MM.1S (cell line): Measurements from ENCODE around the gene WDR48.

Experiments
- DNase-seq: peaks from one replicate; pipeline ENCODE4 v3.0.0-alpha.2; 2015
- H2AFZ ChIP-seq: fragments of 300-600 bp; sonication (generic); 2 replicates; pipeline ENCODE4 v1.6.0; 2016; ENCODE audit warnings: antibody characterized with exemption, low read length
- H3F3A ChIP-seq: fragments of 300-600 bp; sonication (generic); 2 replicates; pipeline ENCODE4 v1.6.1; 2016; ENCODE audit warnings: mild to moderate bottlenecking, antibody characterized with exemption, low read length, moderate library complexity, mixed read lengths; ENCODE audit not compliant: insufficient read depth
- H3K27ac ChIP-seq: fragments of 300-600 bp; sonication (generic); 2 replicates; pipeline ENCODE4 v1.5.1; 2016; ENCODE audit warnings: mild to moderate bottlenecking, low read length
- H3K27me3 ChIP-seq: fragments of 300-600 bp; sonication (generic); replicated peaks from 2 replicates; pipeline ENCODE4 v1.6.0; 2016; ENCODE audit warnings: low read length; ENCODE audit not compliant: insufficient read depth
- H3K36me3 ChIP-seq: fragments of 300-600 bp; sonication (generic); replicated peaks from 2 replicates; pipeline ENCODE4 v1.6.1; 2016; ENCODE audit warnings: mild to moderate bottlenecking, low read length, mixed read lengths; ENCODE audit not compliant: insufficient read depth
- H3K4me1 ChIP-seq: fragments of 300-600 bp; sonication (generic); 2 replicates; pipeline ENCODE4 v1.6.1; 2016; ENCODE audit warnings: low read length, mixed read lengths
- H3K4me2 ChIP-seq: fragments of 300-600 bp; sonication (generic); 2 replicates; pipeline ENCODE4 v1.6.0; 2016; ENCODE audit warnings: low read depth, low read length
- H3K4me3 ChIP-seq: fragments of 300-600 bp; sonication (generic); 2 replicates; pipeline ENCODE4 v1.5.1; 2016; ENCODE audit warnings: low read length, mixed read lengths
- H3K79me2 ChIP-seq: fragments of 300-600 bp; sonication (generic); 2 replicates; pipeline ENCODE4 v1.6.1; 2016; ENCODE audit warnings: mixed run types, low read length, mixed read lengths
- H3K9ac ChIP-seq: fragments of 300-600 bp; sonication (generic); 2 replicates; pipeline ENCODE4 v1.6.1; 2016; ENCODE audit warnings: low read length, mixed read lengths
- H3K9me2 ChIP-seq: fragments of 300-600 bp; sonication (generic); replicated peaks from 2 replicates; pipeline ENCODE4 v1.6.1; 2016; ENCODE audit warnings: mild to moderate bottlenecking, low read length, mixed read lengths; ENCODE audit not compliant: insufficient read depth
- H3K9me3 ChIP-seq: fragments of 300-600 bp; sonication (generic); replicated peaks from 2 replicates; pipeline ENCODE4 v1.6.1; 2016; ENCODE audit warnings: mild to moderate bottlenecking, low read length, mixed read lengths; ENCODE audit not compliant: insufficient read depth
- H4K20me1 ChIP-seq: fragments of 300-600 bp; sonication (generic); 2 replicates; pipeline ENCODE4 v1.6.1; 2016; ENCODE audit warnings: mild to moderate bottlenecking, low read length, moderate library complexity, mixed read lengths; ENCODE audit not compliant: insufficient read depth
- EZH2 ChIP-seq: fragments of 300-600 bp; sonication (generic); optimal IDR thresholded peaks from 2 replicates; pipeline ENCODE3; 2017; ENCODE audit warnings: low read depth, mild to moderate bottlenecking, antibody characterized with exemption, low read length, mixed read lengths
- EZH2phosphoT487 ChIP-seq: fragments of 300-600 bp; sonication (generic); IDR thresholded peaks from 2 replicates; pipeline ENCODE4 v1.6.1; 2018; ENCODE audit warnings: antibody characterized with exemption, low read length
- TF ChIP-seq, protein P1 (sequence below): fragments of 300-600 bp; sonication (generic); IDR thresholded peaks from 2 replicates; pipeline ENCODE4 v1.5.1; 2016; ENCODE audit warnings: antibody characterized with exemption, low read length, mixed read lengths

Gene WDR48

GRCh38 chr3:39127908-39128304 is 76.1 kb downstream of the WDR48 start:
- DNase-seq: no peak
- no peaks in the 10 kb centered on the region for H3K9me3 ChIP-seq
- H3K4me1 ChIP-seq: 0 out of 2 replicates have a peak, but pooled peaks cover 7% of the 10 kb centered on the region
- H3K4me2 ChIP-seq: no peak overlapping the region
- no peak overlapping the region for H3K27ac ChIP-seq
- no peak overlapping the region for H3K4me3 ChIP-seq
- no peaks in the 10 kb centered on the region for H3K27me3 ChIP-seq
- H3K79me2 ChIP-seq: no peaks in the 10 kb centered on the region
- no peak overlapping the region for H2AFZ ChIP-seq
- no peak overlapping the region for H3K9ac ChIP-seq
- H4K20me1 ChIP-seq: no peaks in the 10 kb centered on the region
- no peaks in the 10 kb centered on the region for H3K36me3 ChIP-seq
- H3K9me2 ChIP-seq: no peaks in the 10 kb centered on the region
- TF ChIP-seq, protein P1, sequence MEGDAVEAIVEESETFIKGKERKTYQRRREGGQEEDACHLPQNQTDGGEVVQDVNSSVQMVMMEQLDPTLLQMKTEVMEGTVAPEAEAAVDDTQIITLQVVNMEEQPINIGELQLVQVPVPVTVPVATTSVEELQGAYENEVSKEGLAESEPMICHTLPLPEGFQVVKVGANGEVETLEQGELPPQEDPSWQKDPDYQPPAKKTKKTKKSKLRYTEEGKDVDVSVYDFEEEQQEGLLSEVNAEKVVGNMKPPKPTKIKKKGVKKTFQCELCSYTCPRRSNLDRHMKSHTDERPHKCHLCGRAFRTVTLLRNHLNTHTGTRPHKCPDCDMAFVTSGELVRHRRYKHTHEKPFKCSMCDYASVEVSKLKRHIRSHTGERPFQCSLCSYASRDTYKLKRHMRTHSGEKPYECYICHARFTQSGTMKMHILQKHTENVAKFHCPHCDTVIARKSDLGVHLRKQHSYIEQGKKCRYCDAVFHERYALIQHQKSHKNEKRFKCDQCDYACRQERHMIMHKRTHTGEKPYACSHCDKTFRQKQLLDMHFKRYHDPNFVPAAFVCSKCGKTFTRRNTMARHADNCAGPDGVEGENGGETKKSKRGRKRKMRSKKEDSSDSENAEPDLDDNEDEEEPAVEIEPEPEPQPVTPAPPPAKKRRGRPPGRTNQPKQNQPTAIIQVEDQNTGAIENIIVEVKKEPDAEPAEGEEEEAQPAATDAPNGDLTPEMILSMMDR: no peak
- TF ChIP-seq EZH2 (no peak), EZH2phosphoT487 (no peak)
- no peaks in the 10 kb centered on the region for H3F3A ChIP-seq

DNA sequence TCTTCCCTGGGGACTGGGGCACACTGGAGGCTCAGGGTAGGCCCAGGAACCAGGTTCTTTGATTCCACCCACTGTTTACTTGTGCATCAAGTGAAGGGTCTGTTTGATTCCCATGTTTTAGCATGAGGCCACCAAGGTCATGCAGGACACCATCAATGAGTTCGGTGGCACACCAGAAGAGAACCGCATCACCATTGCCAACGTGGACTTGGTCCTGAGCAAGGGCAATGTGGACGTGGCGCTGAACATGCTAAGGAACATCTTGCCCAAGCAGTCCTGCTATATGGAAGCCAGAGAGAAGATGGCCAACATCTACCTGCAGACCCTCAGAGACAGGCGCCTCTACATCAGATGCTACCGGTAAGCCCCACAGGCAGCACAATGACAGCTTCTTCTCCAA is 77.1 kb downstream of the WDR48 start:
- H2AFZ ChIP-seq: no peak overlapping the region
- H3K9me2 ChIP-seq: no peaks in the 10 kb centered on the region
- no peak overlapping the region for H3K4me2 ChIP-seq
- H3K27me3 ChIP-seq: no peaks in the 10 kb centered on the region
- TF ChIP-seq EZH2 (no peak), EZH2phosphoT487 (no peak)
- TF ChIP-seq, protein P1: no peak
- H4K20me1 ChIP-seq: no peaks in the 10 kb centered on the region
- DNase-seq: no peak
- H3K79me2 ChIP-seq: no peaks in the 10 kb centered on the region
- H3K4me1 ChIP-seq: 0 out of 2 replicates have a peak, but pooled peaks cover 7% of the 10 kb centered on the region
- no peaks in the 10 kb centered on the region for H3K9me3 ChIP-seq
- no peaks in the 10 kb centered on the region for H3F3A ChIP-seq
- no peak overlapping the region for H3K27ac ChIP-seq
- H3K9ac ChIP-seq: no peak overlapping the region
- H3K36me3 ChIP-seq: no peaks in the 10 kb centered on the region
- no peak overlapping the region for H3K4me3 ChIP-seq

DNA sequence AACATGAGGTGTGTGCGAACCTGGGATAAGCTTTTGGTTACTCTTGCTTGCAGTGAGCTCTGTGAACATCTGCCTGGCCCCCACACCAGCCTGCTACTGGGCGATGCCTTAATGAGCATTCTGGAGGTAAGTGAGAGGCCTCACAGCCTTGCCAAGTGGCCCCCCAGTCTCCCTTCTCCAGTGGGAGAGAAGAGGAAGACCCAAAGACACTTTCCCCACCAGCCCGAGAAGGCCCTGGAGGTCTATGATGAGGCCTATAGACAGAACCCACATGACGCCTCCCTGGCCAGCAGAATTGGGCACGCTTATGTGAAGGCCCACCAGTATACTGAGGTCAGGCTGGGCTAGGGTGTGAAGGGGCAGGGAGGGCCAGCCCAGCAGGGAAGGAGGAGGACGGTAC is 78.2 kb downstream of the WDR48 start:
- no peaks in the 10 kb centered on the region for H3K9me2 ChIP-seq
- no peak for DNase-seq
- TF ChIP-seq EZH2phosphoT487: no peak
- TF ChIP-seq EZH2: no peak
- TF ChIP-seq, protein P1: no peak
- no peak overlapping the region for H3K9ac ChIP-seq
- no peaks in the 10 kb centered on the region for H3K27me3 ChIP-seq
- 0 out of 2 replicates have a peak, but pooled peaks cover 7% of the 10 kb centered on the region for H3K4me1 ChIP-seq
- H3K79me2 ChIP-seq: no peaks in the 10 kb centered on the region
- H3K9me3 ChIP-seq: no peaks in the 10 kb centered on the region
- no peak overlapping the region for H2AFZ ChIP-seq
- no peak overlapping the region for H3K4me2 ChIP-seq
- H3K27ac ChIP-seq: no peak overlapping the region
- H3F3A ChIP-seq: no peaks in the 10 kb centered on the region
- no peaks in the 10 kb centered on the region for H3K36me3 ChIP-seq
- no peaks in the 10 kb centered on the region for H4K20me1 ChIP-seq
- no peak overlapping the region for H3K4me3 ChIP-seq
